ENCODE results near the gene SHANK1.
"Not testable (repeated sequence)": the region's sequence is repeated elsewhere in the genome, so short reads cannot be mapped to it uniquely, and the experiment has no call there.

Gene SHANK1

DNA sequence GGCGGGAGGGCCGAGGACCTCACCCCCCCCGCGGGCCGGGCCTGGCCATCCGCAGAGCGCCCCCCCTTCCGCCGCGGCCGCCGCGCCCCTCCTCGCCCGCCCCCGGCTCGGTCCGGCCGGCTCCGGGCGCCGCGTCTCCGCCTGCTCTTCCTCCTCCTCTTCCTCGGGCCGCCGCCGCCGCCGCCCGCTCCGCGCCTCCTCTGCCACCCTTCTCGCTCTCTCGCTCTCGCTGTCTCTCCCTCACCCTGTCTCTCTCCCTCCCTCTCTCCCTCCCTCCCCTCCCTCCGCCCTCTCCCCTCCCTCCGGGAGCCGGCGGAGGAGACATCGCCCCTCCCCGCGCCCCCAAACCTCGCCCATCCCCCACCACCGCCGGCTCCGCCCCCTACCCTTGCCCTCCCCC lies at the start of gene SHANK1:
TSS of gene SHANK1 (minus strand) at position 237 of the 400 bp plus-strand sequence. CDS start 2,883 bp downstream, outside the sequence.
- no peak for DNase-seq

DNA sequence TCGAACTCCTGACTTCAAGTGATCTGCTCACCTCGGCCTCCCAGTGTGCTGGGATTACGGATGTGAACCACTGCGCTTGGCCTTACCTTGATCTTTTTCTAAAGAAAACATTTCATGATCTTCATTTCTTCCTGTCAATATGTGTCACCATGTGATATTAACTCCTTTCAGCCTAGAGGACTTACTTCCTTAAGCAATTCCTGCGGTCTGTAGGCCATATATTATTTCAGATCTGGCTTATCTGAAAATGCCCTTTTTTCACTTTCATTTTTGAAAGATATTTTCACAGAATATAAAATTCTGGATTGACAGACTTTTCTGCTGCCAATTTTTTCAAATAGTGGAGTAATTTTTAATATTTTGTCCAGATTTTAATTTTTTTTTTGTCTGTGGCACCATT lies 48.7 kb upstream of the SHANK1 start:
- DNase-seq = no peak

DNA sequence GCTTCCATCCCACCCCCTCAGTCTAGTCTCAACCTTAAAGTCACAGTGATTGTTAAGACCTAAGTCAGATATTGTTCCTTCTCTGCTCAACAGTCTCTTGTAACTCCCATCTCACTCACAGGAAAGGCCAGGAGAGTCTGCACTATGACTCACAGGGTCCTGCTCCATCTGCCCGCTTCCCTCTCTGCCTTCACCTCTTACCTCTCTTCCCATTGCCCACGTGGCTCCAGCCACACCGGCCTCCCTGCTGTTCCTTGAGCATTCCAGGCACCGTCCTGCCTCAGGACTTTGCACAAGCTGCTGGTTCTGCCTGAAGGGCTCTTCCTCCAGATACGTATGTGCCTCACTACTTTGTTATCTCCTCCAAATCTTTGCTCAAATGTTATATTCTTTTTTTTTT lies 47.7 kb upstream of the SHANK1 start:
- DNase-seq = not testable (repeated sequence)

DNA sequence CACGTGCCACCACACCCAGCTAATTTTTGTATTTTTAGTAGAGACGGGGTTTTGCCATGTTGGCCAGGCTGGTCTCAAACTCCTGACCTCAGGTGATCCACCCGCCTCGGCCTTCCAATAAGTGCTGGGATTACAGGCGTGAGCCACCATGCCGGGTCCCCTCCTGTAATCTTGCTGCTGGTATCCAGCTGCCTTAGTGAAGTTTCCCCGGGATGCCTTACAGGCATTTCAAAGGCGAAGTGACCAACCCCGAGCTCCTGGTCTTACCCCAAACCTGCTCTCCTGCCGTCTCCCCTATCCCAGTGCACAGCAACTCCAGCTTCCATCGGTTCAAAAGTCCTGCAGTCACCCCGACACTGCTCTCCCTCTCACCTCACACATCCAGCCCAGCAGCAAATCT lies 47.1 kb upstream of the SHANK1 start:
- DNase-seq = not testable (repeated sequence)

DNA sequence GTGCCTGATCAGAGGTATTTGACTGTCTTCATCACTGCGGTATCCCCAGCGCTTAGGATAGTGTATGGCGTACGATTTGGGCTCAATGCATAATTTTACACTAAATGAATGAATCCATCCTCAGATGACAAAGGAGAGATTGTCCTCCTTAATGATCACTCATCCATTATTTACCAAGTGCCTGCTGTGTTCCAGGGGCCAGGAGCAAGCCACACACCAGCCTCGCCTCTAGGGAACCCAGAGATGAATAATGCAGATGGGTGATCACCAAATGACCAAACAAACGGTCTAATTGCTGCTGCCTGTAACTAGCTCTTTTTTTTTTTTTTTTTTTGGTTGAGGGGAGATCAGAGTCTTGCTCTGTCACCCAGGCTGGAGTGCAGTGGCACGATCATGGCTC lies 44.8 kb upstream of the SHANK1 start:
- no peak for DNase-seq

DNA sequence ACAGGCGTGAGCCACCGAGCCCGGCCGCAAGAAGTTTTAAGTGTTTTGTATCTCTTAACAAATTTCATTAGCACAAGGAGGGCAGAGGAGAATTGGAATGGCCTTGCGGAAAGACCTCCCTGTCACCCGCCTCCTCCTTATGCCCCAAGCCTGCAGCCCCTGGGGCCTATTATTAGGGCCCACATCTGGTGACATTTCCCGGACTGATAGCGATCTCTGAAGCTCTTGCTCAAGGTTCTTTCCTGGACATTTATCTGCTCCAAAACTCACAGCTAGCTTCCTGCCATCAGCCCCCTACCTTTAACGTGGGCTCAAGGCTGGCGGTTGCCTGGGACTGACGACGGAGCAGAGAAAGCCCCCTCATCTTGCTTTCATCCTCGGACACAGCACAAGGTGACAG lies 43.9 kb upstream of the SHANK1 start:
- DNase-seq = not testable (repeated sequence)

DNA sequence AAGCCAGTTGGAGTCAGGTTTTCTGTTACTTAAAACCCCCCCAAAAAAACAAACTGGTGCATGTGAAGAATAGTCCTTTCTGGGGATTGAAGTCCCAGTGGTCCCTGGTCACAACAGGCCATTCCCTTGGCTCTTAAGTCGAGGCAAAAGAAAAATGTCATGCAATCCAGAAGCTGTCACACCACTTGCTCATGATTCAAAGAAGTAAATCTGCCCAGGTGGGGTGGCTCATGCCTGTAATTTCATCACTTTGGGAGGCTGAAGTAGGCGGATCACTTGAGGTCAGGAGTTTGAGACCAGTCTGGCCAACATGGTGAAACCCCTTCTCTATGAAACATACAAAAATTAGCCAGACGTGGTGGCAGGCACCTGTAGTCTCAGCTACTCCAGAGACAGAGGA lies 41.9 kb upstream of the SHANK1 start:
- not testable (repeated sequence) for DNase-seq

DNA sequence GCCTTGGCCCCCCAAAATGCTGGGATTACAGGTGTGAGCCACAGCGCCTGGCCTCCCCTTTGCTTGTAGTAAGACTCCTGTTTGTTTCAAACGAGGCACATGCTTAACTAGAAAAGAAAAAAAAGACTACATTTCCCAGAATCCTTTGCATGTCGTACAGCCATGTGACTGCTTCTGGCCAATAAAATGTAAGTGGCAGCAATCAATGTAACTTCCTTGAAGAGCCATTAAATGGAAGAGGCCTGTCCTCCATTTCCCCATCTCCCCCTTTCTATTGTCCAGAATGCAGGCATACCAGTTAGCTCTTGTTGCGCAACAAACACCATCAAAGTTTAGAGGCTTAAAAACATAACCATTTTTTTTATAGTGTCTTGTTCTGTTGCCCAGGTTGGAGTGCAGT lies 40.3 kb upstream of the SHANK1 start:
- no peak for DNase-seq

DNA sequence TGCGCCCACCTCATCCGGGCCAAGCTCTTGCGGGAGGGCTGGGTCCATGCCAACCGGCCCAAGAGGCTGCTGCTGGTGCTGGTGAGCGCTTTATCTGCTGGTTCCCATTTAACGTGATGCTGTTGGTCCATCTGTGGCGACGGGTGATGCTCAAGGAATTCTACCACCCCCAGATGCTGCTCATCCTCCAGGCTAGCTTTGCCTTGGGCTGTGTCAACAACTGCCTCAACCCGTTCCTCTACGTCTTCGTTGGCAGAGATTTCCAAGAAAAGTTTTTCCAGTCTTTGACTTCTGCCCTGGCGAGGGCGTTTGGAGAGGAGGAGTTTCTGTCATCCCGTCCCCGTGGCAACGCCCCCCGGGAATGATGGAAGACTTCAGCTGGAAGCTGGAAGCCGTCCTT lies 39.5 kb upstream of the SHANK1 start:
- DNase-seq = not testable (repeated sequence)

DNA sequence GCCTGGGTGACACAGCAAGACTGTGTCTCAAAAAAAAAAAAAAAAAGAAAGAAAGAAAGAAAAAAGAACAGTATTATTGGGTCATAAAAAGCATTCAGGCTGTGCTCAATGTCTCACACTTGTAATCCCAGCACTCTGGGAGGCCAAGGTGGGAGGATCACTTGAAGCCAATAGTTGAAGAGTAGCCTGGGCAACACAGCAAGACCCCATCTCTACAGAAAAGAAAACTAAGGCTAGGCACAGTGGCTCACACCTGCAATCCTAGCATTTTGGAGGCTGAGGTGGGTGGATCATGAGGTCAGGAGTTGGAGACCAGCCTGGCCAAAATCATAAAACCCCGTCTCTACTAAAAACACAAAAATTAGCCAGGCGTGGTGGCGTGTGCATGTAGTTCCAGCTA lies 38.0 kb upstream of the SHANK1 start:
- not testable (repeated sequence) for DNase-seq

DNA sequence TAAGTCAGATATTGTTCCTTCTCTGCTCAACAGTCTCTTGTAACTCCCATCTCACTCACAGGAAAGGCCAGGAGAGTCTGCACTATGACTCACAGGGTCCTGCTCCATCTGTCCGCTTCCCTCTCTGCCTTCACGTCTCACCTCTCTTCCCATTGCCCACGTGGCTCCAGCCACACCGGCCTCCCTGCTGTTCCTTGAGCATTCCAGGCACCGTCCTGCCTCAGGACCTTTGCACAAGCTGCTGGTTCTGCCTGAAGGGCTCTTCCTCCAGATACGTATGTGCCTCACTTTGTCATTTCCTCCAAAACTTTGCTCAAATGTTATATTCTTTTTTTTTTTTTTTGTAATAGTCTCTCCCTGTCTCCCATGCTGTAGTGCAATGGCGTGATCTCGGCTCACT lies 36.6 kb upstream of the SHANK1 start:
- not testable (repeated sequence) for DNase-seq

DNA sequence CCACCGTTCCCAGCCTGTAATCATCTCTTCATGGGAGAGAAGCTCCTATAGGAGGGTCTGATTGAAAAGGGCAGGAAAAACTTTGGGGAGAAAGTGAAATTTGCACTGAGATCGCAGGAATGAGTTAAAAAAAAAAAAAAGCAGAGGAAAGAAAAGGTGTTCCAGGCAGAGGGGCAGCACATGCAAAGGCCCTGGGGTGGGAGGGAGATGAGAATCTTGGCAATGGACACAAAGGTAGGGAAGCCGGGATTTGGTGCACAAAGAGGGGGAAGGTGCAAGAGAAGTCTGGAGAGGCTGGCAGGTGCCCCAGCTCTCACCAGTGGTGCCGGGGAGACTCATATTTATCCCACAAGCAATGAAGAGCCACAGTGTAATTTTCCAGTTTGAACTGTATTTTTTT lies 34.3 kb upstream of the SHANK1 start:
- DNase-seq = no peak

DNA sequence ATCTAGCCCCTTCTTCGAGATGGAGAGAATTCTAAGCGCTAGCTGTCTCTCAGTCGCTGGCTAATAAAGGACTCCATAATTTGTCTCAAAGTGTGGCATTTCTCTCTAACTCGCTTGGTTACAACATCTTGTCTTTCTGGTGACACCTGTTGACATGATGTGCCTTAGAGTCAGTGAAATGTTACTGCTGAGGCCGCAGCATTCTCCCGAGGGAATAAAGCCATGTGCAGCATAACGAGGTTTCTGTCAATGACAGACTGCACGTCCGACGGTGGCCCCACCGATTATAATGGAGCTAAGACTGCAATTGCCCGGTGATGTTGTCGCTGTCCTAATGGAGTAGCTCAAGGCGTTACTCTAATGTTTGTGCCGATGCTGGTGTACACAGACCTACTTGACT lies 30.4 kb upstream of the SHANK1 start:
- DNase-seq = no peak

DNA sequence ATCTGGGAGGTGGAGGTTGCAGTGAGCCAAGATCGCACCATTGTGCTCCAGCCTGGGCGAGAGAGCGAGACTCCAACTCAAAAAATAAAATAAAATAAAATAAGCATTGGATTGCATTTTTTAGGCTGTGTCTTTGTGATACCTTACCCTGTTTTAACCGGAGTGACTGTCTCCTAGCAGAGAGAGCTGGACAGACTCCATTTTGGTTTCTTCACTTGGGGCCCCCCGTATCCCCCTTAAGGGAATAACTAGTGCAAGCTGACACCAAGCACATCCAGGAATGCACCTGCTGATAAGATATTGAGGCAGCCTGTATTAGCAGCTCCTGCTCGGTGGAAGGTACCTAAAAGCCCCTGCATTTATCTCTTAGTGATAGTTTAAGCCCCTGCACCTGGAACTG lies 29.9 kb upstream of the SHANK1 start:
- DNase-seq = no peak

DNA sequence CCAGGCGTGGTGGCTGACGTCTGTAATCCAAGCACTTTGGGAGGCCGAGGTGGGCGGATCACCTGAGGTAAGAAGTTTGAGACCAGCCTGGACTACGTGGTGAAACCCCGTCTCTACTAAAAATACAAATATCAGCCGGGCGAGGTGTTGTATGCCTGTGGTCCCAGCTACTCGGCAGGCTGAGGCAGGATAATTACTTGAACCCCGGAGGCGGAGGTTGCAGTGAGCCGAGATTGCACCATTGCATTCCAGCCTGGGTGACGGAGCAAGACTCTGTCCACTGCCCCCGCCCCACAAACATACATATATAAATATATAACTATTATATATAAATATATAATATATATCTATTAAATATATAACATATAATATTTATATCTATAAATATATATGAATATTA lies 27.5 kb upstream of the SHANK1 start:
- DNase-seq = not testable (repeated sequence)

DNA sequence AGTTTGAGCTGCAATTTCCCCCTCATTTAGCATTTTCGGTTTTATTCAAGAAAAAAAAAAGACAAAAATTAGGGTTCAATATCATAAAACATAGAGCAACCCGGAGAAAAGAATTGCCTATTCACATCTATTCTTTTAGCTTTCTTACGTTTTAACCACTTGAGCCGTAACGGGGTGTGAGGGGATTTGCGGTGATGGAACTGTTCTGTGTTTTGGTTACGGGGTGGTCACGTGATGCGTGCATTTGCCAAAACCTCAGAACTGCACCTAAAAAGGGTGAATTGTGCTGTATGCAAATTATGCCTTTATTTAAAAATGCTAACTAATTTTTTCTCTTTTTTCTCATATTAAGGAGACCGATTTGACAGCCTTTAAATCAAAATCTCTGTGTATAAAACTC lies 25.6 kb upstream of the SHANK1 start:
- DNase-seq = no peak

DNA sequence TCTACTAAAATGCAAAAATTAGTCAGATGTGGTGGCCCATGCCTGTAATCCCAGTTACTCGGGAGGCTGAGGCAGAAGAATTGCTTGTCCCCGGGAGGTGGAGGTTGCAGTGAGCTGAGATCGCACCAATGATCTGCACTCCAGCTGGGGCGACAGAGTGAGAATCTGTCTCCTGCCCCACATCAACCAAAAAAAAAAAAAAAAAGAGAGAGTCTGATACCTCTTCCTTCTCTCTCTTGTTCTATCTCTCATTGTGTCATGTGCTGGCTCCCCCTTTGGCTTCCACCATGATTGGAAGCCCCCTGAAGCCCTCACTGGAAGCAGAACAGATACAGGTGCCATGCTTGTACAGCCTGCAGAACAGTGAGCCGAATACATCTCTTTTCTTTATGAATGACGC lies 23.9 kb upstream of the SHANK1 start:
- no peak for DNase-seq

DNA sequence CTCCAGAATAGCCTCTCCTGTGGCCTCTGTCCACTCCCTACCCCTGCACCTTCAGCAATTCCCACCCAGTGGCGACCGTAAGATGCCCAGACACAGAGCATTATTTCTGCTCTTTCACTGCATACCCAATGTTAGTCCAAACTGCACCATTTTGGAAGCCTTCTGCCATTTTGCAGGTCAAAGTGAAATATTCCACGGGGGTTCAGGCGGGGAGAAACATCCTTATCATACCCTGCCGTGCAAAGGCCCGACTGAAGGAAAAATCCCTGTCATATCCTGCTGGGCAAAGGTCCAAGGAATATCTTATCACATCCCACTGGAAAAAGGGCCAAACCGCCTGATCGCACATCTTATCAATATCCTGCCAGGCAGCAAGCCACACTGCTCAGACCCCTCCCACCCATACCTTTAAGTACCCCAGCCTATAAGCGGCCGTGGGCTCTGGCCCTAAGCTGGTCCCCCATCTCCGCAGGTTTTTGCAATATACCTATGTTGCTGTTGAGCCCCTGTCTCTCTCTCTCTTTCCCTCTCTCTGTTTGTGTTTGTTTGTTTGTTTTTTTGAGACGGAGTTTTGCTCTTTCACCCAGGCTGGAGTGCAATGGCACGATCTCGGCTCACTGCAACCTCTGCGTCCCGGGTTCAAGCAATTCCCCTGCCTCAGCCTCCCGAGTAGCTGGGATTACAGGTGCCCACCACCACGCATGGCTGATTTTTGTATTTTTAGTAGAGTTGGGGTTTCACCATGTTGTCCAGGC lies 21.8 kb upstream of the SHANK1 start:
- DNase-seq = no peak

DNA sequence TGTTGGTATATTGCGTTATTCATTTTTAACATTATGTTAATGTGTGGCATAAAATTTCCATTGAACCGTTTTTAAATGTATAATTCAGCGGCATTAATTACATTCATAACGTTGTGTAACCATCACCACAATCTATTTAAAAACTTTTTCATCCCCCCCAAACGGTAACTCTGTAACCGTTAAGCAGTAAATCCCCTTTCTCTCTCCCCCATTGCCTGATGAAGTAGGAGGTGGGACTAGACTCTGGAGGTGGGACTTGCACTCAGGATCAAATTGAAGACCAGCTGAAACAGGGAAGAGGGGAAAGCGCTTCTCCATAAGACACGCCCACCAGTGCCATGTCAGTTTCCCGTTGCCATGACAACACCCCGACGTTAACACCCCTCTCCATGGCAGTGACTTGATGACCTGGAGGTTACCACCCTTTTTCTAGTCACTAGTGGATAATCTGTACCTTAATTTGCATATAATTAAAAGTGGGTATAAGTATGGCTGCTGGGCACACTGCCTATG lies 20.4 kb upstream of the SHANK1 start:
- no peak for DNase-seq

DNA sequence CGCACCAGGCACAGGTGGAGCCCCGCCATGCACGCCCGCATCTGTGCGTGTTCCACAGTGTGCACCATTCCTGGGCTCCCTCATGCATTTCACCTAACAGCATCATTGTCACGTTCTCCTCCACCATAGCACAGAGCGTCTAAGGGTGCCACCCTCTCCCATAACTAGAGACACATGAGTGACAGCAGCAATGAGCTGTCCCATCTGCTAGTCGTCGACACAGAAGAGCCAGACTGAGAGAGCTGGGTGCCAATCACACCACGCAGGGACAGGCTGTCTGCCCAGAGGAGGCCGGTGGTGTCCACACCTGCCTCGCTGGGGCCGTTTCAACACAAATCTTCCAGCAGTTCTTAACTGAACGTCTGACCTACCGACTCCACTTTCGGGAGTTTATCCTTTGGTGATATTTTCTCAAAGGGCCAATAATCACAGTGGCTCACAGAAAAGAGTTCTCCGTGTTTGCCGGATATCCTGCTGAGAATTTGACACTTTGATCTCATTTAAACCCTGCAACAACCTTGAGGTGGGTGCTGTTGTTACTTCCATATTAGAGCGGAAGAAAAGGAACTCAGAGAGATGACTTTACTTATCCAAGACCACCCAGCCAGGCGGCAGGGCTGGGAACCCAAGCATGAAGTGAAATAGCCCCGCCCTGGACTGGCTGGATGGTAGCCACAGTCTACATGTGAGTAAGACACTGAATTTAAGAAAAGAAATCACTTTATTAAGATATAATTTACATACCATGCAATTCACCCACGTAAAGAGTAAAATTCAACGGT lies 19.7 kb upstream of the SHANK1 start:
- DNase-seq = no peak

DNA sequence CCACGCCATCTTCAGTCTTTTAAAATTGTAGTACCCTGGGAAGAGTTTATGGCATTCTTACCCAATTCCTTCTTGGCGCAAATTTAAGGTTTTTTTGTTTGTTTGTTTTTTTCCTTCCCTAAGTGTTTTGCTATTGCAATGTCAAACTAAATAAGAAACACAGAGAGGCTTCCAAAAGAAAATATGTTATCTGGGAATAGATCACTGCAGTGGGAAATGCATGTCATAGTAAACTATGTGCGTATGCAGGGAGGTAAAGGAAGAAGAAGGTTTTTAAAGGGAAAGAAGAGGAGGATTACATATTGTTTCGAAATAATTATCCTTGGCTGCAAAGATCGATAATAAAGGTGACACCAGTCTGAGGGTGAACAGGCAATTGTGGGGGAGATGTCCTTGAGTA lies 16.7 kb upstream of the SHANK1 start:
- DNase-seq = no peak

DNA sequence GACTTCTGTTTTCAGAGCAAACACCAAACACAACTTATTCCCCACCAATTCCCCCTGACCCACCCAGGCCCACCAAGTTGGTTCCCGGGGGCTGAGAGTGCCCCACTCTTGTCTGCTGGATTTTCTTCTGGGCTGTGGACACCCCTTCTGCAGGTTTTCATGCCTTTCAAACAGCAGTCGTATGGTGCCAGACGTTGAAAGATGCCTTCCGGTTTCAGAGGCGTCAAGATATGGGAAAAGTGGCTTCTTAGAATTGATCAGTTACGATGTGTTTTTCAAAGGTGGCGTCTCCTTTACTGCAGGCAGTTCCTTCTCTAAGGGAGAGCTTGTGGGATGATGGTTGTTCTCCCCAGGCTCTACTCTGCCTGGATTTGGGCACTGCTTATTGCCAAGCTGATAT lies 16.3 kb upstream of the SHANK1 start:
- no peak for DNase-seq

DNA sequence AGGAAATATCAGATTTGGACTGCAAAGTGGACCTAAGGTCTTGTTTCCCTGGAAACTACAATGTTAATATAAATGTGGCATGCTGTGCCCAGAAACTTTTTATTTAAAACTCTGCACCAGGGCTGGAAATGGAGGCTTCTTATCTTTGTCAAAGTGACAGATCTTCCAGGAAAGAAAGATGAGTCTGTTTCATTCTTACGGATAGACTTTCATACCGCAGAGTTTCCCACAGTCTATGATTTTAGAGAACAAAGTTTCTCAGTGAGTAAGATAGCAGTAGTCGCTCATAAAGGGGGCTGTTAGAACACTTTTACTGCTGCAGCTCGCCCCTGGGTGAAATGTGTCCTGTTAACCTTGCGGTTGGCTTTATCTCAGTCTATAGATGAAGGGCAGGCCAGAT lies 10.3 kb upstream of the SHANK1 start:
- DNase-seq = no peak

DNA sequence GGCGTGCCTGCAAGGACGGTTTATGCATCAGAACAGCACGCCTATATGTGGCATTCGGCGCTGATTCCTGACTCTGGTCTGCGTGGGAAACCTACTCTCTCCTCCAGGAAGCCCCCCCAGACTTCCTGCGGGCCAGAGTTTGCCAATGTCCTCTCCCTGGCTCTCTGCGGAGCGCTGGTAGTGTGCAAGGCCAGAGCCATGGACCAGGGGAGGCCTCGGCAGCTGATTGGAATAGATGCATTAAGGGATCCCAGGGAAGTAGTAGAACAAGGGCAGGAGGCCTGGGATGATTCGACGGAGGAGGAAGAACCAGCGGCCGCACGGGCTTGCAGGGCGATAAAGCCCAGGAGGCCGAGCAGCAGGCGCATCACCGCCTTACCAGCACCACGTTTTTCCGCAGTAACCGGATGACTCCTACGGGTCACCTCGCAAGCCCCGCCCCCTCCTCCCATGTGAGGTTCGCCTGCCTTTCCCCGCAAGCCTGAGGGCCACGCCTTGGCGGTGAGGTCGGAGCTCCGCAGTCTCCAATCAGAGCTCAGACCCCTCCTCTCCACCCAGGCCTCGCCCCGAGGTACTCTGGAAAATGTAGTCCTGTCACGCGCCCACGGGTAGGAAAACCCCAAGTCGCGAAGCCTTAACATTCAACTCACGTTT lies 8.6 kb upstream of the SHANK1 start:
- DNase-seq = peak; percentile 79
